Left lobe of liver (tissue), 2 donors: ENCODE measurements around the gene PATZ1. TPM values are rescaled to one million over a fixed set of nuclear protein-coding genes. Genes with fewer than 3 reads are reported as not detected.
A peak's percentile ranks its signal among the peaks of the same experiment; 100 is the strongest.
"Not testable (repeated sequence)": the region's sequence is repeated elsewhere in the genome, so short reads cannot be mapped to it uniquely, and the experiment has no call there.

Experiments used
- ATAC-seq: fragments of 200-7000 bp; cut with Tn5 transposase; one replicate; pipeline ENCODE4 v1.9.1; 2020; ENCODE audit warnings: mild to moderate bottlenecking, moderate library complexity
- DNase-seq: peaks from one replicate; pipeline ENCODE4 v3.0.0-alpha.2; 2020; ENCODE audit warnings: low spot score
- total RNA-seq: library from RNA; stranded (reverse); gene quantifications from one replicate; pipeline ENCODE4 v1.2.1, GENCODE V29; 2021
- donor health status: DM: no; HTN: no; CAD: no; lungs with moderate emphysema.
- donor health status: DM: no; HTN: yes; CAD: no.

PATZ1 gene
- total RNA-seq, 1 donor from 2014 or later, result 21.2 TPM

DNA sequence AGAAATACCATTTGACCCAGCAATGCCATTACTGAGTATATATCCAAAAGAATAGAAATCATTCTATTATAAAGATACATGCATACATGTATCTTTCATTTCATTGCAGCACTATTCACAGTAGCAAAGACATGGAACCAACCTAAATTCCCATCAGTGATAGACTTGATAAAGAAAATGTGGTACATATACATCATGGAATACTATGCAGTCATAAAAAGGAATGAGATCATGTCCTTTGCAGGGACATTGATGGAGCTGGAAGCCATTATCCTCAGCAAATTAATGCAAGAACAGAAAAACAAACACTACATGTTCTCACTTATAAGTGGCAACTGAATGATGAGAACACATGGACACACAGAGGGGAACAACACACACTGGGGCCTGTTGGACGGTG is 31.9 kb downstream of the PATZ1 start:
- not testable (repeated sequence) for DNase-seq, ATAC-seq

DNA sequence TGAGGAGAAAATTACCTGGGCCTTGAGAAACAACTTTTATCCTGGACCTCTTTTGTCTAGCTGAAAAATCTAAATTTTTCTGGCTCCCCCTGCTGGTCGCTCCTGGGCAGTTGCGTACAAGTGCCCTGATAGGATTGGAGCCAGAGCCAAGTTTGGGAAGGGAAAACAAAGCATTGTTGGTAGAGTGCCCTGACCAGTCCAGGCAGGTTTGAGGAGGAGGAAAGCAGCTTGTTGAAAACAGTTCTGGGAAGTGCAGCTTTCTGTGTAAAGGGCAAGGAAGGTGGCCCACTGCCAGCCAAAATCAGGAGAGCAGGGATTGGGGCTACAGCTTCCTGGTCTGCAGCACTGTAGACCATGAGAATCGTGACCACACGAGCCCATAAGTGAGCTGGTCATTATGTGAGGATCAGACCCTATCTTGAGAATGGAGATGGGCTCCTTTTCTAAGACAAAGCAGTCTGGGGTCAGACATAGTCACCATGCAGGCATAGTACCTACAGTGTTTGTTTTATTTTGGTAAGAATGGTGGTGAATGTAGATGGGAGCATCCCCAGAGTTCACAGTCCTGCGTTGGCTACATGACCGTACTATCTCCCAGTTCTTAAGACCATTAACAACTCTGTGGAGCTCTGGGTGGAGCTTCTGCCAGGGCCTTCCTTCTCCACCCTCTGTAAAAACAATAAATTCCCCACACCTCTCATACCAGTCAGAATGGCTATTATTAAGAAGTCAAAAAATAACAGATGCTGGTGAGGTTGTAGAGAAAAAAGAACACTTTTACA is 32.6 kb downstream of the PATZ1 start:
- ATAC-seq, result peak; percentile 100
- DNase-seq, result peak; percentile 79

DNA sequence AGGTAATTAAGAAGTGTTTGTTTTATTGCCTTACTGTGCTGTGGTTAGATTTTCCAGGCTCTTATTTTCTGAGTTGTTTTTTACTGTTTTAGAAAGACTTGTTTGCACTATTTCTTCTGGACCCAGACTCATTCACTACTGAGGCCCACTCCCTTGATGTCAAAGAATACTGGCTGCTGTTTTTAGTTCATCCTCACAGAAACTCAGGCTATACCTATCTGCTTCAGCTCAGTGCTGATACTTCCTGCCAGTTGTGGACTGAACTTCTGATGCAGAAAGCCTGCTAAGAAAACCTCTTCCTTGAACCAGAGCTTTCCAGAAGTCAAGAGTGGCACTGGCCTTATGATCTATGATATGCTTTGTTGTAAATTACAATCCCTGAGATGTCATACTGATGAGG is 38.0 kb downstream of the PATZ1 start:
- no peak for DNase-seq
- ATAC-seq, result no peak

DNA sequence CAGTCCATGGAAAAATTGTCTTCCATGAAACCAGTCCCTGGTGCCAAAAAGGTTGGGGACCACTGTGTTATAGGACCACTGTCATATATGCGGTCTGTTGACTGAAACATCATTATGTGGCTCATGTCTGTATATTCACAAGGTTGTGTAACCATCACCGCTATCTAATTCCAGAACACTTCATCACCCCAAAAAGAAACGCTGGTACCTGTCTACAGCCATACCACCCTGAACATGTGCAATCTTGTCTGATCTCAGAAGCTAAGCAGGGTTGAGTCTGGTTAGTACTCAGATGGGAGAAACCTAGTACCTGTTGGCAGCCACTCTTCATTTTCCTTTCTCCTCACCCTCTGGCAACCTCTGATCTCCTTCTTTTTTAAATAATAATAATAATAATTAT is 41.0 kb downstream of the PATZ1 start:
- no peak for ATAC-seq
- no peak for DNase-seq

DNA sequence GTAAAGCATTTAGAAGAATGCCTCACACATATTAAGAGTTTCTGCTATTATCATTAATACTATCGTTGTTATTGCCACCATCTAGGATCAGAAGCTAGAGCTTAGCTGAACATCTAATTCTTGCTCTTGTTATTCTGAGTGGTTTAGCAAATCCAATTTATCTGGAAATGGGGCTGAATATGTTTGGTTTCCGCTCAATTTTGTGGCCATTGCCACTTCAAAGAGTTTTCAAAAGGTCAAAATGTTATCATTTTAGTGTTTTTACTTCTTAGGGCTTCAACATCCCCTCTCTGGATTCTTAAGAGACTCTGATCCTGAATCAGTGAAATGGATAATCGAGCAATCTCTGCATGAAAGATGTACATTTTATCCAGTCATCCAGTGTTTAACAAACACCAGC is 43.6 kb downstream of the PATZ1 start:
- DNase-seq (no peak), ATAC-seq (no peak)

DNA sequence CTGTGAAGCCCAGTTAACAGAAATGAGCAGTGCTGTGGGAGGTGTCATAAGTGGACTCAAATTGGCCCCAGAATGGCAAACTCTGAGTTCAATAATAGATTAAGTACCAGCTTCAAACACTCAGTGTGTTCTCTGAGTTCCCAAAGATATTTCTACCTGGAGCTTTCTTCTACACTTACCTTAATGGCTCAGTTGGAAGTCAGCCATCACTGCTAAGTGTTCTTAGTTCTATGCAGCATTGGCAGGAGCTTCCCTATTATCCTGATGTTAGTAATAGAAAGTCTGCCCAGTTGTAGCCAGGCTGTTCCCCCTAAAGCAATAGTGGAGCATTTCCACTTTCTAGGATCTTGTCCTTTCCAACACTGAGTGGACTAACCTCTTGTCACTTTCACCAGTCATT is 44.1 kb downstream of the PATZ1 start:
- DNase-seq (no peak), ATAC-seq (no peak)

DNA sequence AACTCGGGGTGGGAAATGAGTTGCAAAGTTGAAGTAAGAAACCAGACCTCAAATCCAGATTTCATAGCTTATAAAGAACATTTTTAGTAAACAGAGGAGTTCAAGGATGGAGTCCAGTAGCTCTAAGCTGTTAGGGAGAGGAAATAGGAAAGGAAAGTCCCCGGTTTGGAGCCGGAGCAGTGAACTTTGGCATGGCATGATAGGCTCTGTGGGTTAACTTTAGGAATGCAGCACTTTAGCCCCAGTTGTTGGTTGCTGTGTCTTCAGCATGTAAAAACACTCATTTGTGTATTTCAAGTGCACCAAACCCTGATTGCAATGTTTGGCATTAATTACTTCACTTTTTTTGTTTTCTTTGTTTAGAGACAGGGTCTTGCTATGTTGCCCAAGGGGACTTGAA is 45.2 kb downstream of the PATZ1 start:
- ATAC-seq (peak; percentile 54), DNase-seq (no peak)

DNA sequence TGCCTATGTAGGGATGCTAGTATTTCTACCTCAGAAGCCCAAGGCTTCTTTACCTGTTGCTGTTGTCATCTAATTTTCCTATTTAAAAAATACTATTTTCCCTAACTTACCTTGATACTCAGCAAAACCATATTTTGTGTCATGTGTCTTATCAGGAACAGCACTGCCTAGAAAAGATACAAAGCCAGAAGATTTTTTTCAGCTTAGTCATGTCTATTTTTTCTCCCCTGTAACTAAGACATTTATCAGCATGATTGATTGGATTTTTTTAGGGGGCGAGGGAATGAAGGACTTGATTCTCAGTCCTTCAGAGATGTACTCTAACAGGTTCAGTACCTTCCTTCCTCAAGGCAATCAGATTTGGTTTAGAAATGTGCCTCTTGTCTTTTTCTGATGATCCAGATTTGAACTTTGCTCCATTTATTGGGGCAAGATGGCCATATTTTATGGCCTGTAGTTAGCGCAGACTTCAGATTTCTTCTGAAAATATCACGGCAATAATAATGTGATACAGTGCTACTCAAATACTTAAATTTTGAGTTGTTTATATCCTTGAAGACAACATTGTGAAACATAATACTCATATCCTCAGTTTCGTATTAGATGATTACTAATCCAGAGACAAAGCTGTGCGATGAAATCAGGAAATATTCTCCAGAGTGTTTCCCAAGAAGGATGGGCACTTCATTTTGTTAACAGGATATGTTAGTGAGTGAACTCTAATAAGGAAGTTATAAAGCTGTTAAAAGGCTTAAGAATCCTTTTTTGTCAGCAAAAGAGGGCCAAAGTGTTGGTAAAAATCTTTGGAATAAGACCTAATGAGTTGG is 50.1 kb downstream of the PATZ1 start:
- no peak for DNase-seq
- ATAC-seq, result no peak

DNA sequence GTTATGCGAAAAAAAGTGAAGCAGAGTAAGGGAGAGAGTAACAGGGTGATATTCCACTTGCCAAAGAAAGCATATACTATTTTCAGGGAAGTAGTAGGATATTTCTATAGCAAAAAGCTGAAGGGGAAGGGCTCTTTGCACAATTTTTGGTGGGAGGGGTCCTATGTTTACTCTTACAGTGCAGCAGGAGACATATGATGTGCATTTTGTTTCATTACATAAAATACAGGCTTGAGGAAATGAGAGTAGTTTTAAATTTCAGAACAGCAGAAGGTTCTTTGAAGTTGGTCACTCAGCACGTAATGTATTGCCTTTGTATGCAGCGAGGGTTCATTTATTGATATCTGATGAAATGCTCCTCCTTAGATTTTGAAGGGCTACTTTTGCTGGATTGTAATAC is 50.8 kb downstream of the PATZ1 start:
- DNase-seq, result no peak
- ATAC-seq, result no peak

DNA sequence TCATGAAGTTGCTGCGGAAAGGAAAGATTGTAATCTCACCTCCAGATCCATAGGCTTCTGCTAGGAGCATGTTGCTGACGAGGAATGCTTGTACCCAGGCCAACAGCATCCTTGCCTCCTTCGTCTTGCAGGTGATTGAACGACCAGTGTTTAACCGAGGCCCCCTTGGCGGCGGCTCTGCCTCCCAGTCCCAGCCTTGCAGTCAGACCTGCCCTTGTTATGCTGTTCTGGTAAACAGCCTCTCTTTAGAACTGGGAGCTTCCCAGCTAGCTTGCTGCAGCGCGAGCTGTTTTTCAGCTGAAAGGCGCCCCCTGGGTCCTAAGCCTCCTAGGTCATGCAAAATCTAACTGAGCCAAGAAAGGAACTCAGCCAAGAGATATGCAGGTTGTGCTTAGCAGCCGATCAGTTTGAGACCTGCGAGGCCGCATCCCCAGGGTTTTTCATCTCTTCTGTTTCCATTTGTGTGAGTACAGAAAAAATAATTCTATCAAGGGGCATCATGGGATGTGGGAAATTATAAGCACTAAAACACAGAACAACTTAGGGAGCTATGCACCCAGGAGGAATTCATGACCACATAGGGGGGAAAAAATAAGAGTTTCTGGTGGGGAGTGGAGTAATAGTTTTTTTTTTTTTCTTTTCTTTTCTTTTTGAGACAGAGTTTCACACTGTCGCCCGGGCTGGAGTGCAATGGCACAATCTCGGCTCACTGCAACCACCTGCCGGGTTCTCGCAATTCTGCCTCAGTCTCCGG is 53.7 kb downstream of the PATZ1 start, which contains the start of gene PIK3IP1:
Gene PIK3IP1 (minus strand): TSS at position 253 of the 754 bp plus-strand sequence. CDS start 144 bp downstream, at position 109.
- ATAC-seq, result peak; percentile 84
- DNase-seq, result peak; percentile 88

DNA sequence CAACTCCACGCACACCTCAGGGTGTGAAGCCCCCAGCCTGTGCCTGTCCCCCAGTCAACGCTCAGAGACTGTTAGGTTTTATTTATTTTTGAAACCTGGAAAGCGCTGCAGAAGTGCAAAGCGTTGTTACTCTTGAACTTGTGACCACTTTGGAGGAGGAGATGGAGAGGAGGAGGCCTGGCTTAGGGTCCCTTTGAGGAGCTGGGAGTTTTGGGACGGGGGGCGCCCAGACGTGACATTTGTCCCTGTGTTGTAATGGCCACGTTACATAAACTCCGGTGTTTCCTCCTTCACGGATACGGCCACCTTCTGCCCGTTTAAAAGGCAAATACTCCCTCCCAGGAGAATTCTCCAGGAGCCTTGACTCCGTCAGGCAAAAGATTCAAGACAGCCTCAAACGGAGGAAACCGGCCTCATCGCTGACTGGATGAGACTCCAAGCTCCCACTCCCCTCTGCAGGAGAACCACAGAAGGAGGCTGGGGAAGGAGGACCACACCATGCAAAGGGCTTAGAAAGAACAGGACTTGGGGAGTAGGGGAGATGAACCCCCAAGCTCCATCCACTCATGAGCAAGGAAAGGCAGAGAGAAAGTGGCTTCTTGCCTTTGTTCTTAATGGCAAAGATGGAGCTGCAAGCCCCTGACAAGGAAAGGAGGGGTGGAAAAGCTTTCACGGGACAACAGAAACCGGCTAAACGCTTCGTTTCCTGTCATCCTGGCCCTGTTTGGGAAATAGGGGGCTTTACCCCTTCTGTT is 54.5 kb downstream of the PATZ1 start:
- DNase-seq, result no peak
- ATAC-seq, result no peak

DNA sequence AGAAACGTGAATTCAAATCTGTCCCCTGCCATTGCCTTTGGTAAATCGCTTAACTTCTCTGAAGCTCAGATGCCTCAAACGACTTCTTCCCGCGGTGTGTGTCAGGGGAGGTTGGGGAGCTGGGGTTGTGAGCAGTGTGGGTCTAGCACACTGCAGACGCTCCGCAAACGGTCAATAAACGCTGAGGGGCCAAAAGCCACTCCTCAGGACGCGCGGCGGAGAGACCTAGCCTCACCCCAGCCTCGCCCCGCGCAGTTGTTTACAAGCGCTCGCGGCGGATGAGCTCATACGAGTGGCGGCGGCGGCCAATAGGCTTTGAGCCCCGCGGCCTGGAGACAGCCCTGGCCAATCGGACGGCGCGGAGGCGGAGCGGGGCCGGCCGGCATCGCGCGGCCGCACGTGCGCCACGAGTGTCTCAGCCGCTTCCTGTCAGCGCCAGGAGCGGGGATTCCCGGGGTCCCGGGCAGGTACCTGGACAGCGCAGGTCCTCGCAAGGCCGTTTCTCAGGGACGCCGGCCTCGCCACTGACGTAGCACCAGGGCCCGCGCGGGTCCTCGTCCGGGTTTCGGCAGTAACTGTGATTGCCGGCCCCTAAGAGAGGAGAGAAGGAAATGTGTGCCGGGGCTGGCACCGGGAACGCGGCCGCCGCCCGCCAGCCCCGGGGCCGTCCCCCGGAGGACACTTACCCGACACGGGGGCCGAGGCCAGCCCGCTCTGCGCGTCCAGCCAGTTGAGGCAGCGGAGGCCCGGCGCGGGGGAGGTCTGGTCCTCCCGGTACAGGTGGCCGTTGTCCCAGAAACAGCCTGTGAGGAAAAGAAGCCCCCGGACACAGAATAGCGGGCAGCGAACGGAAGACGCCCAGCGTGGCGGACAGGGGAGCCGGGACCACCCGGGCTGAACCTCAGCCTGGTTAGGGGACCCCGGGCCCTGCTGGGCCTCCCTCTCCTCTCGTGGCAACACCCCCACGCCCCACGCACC is 55.4 kb downstream of the PATZ1 start:
- peak; percentile 87 for ATAC-seq
- peak; percentile 92 for DNase-seq

DNA sequence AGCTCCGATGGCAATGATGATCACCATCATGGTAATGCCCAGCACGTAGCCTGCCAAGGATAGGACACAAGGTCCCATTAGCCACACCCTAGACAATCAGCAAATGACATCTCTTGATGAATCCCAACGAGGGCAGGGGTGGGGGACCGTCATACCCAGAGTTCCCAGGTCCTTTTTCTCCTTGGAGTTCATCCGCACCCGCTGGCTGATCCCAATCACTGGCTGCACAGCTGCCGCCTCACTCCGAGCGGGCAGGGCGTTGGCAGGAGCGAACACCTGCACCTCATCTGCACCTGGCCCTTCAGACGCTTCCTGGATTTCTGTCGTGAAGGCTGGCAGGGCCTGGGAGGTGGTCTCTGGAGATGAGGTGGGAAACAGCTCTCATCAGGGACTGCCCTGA is 56.8 kb downstream of the PATZ1 start:
- ATAC-seq (no peak), DNase-seq (peak; percentile 48)

DNA sequence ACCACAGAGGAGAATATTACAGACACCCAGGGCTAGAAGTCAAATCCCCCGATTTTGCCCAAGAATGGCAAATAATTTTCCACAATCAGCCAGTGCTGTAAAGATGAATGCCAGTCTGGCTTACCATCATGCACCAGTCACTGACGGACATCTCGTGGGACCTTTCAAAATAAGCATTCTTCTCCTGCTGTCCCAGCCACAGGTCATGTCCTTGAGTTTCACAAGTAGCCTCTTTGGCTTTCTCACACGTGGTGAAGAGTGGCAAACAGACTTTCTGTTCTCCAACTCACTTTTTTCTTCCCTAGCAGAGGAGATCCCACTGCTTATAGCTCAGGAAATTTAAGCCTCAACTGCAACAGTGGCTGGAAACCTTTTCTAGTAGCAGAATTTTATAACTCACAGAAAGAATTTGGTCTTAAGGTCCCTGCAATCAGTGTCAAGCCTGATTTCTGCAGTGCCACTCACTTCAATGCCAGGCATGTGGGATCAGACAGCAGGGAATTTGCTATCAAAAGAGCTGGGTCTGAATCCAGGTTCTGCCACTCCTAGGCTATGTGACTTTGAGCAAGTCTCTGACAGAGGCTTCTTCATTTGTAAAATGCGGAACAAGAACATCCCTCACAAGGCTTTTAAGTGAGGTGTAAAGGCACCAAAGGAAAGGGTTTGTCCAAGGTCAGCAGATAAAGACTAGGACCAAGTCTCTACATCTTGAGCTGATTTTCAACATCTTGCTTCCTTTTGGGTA is 57.5 kb downstream of the PATZ1 start:
- ATAC-seq (no peak), DNase-seq (peak; percentile 31)

DNA sequence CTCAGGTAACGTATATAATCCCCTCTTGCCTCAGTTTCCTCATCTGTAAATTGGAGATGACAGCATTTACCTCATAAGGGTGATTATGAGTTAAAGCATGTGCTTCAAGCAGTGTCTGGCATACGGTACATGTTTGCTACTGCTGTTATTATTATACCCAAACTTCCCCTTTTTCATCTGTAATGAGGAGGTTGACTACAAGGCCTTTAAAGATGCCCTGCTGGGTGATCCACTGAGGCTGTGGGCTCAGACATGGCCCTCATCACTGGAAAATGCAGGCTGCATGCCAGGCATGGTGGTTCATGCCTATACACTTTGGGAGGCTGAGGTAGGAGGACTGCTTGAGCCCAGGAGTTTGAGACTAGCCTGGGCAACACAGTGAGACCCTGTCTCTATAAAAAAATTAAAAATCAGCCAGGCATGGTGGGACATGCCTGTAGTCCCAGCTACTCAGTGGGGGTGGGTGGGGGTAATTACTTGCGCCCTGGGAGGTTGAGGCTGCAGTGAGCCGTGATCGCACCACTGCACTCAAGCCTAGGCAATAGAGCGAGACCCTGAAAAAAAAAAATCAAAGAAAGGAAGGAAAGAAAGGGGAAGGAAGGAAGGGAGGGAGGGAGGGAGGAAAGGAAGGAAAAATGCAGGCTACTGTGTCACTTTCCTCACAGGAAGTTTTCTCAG is 58.2 kb downstream of the PATZ1 start:
- ATAC-seq, result no peak
- DNase-seq, result no peak

DNA sequence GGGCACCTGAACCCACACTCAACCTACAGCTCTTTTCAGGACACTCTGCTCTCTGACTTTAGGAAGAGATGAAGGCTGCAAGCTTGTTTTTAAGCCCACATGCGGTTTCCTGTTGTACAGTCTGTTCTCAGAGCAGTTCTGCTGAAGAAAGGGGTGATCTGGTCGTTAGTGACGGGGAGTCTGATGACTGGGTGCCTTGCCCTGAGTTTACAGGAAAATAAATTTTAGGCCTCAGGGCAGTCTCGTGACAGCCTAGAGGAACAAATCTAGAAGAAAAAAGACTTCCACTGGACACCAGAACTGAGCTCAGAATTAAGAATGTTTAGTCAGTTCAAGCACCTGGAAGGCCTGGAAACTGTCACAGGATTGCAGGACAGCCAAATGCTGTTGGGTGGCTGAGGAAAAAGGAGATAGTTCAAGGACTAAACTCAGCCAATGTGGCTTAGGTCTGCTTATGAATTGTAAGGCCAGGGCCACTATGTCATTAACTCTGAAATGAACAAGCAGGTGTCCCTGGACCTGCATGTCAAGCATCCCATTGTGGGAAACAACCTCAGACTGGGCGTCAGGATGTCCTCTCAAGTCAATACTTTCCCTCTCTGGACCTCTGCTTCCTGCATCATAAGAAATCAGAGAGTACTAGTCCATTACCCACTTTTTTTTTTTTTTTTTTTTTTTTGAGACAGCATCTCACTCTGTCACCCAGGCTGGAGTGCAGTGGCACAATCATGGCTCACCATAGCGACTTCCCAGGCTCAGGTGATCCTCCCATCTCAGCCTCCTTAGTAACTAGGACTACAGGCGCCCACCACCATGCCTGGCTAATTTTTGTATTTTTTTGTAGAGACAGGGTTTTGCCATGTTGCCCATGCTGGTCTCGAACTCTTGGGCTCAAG is 59.5 kb downstream of the PATZ1 start:
- DNase-seq (no peak), ATAC-seq (no peak)
